Right cardiac atrium (tissue), 5 donors: Measurements from ENCODE around the gene EPHB1. TPM values are rescaled to one million over a fixed set of nuclear protein-coding genes. Genes with fewer than 3 reads are reported as not detected.

Experiments
- ATAC-seq, 2 donors: fragments of 200-7000 bp; cut with Tn5 transposase; one replicate each; pipeline versions ENCODE4 v1.8.0 to v1.9.1; 2020; ENCODE audit warnings: moderate library complexity in 2 of 2, mild to moderate bottlenecking in 1 of 2
- DNase-seq, 3 donors: peaks; one replicate each; pipeline ENCODE4 v3.0.0-alpha.2; 2020
- H3K27ac ChIP-seq: one replicate; pipeline ENCODE4 v1.5.1; 2013; ENCODE audit warnings: mild to moderate bottlenecking, low read length, control low read depth, moderate library complexity
- H3K27me3 ChIP-seq: one replicate; pipeline ENCODE4 v1.6.1; 2013; ENCODE audit not compliant: control insufficient read depth, insufficient read depth
- H3K4me1 ChIP-seq: one replicate; pipeline ENCODE4 v1.6.1; 2013; ENCODE audit warnings: low read length; ENCODE audit not compliant: control insufficient read depth, insufficient read depth
- H3K4me3 ChIP-seq: one replicate; pipeline ENCODE4 v1.5.1; 2013; ENCODE audit warnings: low read length, control low read depth
- H3K9me3 ChIP-seq: one replicate; pipeline ENCODE4 v1.6.1; 2013; ENCODE audit warnings: low read length; ENCODE audit not compliant: control insufficient read depth
- WGBS: extraction: QIAGEN DNeasy Blood & Tissue Kit; methylation state at CpG from one replicate; pipeline ENCODE4 v1.1.7; 2013; 5-methylcytosine and 5-hydroxymethylcytosine counted together
- intact Hi-C, 4 donors: fragments of 100-400 bp; cut with DNase I; formaldehyde crosslinking; loops; one replicate each; pipeline versions ENCODE4 v1.11.0 to v1.14.0; 2022 to 2023
- polyA plus RNA-seq: library from polyadenylated mRNA; stranded (reverse); fragments of 200-250 nt; gene quantifications from one replicate; pipeline ENCODE4 v1.2.3, GENCODE V29; 2013
- total RNA-seq, 4 donors: library from RNA; stranded (reverse); fragmentation: NEBNext Ultra II Directional; extraction: Animal tissue kit (Norgen Biotek cat#: 25700); gene quantifications; one replicate each; pipeline ENCODE4 v1.2.1, GENCODE V29; 2021
- donor health status: healthy with polysubstance abuse.
- donor health status: DM: no; HTN: yes; CAD: no.
- donor health status: DM: no; HTN: no; CAD: no.
- donor health status: DM: no; HTN: yes; CAD: no; lungs with severe emphysema.
- donor health status: DM: yes; HTN: yes; CAD: no.

The EPHB1 gene
- total and polyA plus RNA-seq, 5 donors, result 0.23 to 1.6 (median 1.1) TPM

DNA sequence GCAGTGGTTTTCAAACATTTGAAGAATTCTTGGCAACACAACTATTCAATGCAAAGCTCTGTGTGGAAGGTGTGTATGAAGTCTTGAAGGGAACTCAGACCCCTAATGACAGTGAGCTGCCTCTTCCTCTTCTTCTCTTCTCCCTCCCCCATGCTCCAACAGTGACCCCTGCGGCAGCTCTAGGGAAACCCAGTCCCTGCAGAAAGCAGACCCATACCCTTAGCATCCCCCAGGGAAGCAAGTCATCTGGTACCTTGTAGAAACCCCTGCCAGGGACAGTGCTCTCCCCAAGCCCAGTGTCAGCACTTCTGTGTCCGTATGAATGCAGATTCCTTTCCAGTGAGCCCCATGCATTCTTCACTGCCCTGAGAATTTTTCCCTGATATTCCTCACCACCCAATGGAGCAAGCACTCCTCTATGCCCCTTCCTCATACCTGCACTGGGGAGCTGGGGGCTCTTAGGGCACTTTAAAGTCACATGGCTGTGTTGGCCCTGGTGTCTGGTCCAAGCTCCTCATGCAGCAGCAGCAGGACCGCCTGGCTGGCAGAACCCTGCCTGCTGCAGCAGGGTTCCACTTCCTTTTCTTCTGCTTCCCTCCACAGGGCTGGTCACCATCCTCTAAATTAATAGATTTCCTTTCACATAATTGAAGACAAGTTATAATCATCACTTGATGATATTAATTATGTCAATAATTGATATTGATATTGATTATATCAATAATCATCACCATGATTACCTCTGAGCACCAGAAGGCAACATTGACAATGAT is 442.5 kb downstream of the EPHB1 start:
- H3K27me3 ChIP-seq, result no peaks in the 10 kb centered on the region
- ATAC-seq (no peak), DNase-seq (no peak)
- intact Hi-C loops, result no loop called here
- no peaks in the 10 kb centered on the region for H3K9me3 ChIP-seq
- H3K4me1 ChIP-seq, result no peaks in the 10 kb centered on the region
- WGBS, result 45% methylated on average over 3 of the region's 3 CpGs
- no peak overlapping the region for H3K27ac ChIP-seq
- no peak overlapping the region for H3K4me3 ChIP-seq

DNA sequence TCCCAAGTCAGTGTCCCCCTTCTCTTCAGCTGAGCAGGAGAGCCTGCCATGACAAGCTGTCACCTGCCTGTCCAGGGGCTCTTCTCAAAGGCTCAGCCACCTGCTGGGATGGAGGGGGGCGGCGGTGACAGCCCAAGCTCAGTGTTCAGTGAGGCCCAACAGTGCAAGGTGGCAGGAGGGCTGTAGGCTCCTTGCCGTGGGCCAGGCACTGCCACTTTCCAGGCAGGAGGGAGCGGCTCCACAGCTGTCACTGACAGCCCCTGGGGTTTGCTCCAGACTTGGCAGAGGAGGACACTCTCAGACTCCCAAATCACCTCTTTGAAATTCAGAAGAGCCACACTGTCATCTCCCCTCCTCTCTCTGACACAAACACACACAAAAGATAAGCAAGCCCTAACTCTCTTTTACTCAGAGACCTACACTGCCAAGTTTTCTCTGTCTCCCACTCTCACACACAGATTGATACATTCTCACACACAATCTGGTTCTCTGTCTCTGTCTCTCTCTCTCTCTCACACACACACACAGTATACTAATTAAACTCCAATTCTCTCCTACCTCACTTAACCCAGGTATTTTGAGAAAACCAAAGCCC is 443.3 kb downstream of the EPHB1 start:
- intact Hi-C loops, result no loop called here

DNA sequence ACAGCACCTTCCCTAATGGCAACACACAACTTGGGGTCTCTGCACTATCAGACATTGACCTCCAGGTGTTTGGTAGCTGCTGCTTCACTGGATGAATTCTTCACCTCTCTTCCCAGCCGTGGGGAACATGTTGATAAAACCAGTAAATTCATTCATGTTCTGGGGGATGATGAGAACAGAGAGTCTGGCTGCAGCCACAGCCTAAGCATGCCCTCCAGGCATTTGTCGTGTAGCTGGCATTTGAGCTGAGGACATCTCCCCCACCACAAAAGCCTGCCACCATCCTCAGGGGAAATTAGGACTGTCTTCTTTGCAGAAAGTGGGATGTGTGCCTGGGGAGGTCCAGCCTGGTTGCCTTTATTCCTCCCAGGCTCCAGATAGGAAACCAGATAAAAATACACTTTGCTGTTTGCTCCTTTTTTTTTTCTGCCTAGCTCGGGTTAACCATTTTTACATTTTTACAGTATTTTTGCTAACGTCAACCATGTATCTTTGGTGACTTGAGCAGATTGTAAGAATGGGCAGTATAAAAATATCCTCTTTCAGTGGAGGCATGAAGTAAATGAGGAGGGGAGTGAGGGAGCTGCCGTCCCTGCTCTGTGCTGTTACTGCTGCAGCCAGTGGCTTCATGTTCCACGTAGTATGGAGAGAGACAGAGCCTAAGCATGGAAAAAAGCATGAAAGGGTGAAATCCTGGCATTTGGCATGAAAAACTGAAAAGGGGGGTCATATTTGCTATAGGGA is 444.0 kb downstream of the EPHB1 start:
- intact Hi-C loops, result no loop called here
- DNase-seq (no peak), ATAC-seq (no peak)
- Histone ChIP-seq H3K27ac (no peak overlapping the region), H3K9me3 (no peaks in the 10 kb centered on the region), H3K27me3 (no peaks in the 10 kb centered on the region), H3K4me1 (no peaks in the 10 kb centered on the region), H3K4me3 (no peak overlapping the region)
- 41% methylated on average over 6 of the region's 6 CpGs for WGBS

More for the DNA sequence above, 443.3 kb downstream of the EPHB1 start:
- no peaks in the 10 kb centered on the region for H3K9me3 ChIP-seq
- H3K4me1 ChIP-seq, result no peaks in the 10 kb centered on the region
- DNase-seq (no peak), ATAC-seq (peak in 1 of 2 donors; percentile 29)
- WGBS, result 47% methylated on average over 4 of the region's 4 CpGs
- H3K4me3 ChIP-seq, result no peak overlapping the region
- H3K27me3 ChIP-seq, result no peaks in the 10 kb centered on the region
- H3K27ac ChIP-seq, result no peak overlapping the region

- no peak overlapping the region for H3K4me3 ChIP-seq
- no peaks in the 10 kb centered on the region for H3K4me1 ChIP-seq
- no peaks in the 10 kb centered on the region for H3K27me3 ChIP-seq
- no peak overlapping the region for H3K27ac ChIP-seq
- H3K9me3 ChIP-seq, result no peaks in the 10 kb centered on the region
- ATAC-seq (no peak), DNase-seq (no peak)
- 35% methylated on average over 1 of the region's 1 CpG for WGBS
- intact Hi-C loops, result no loop called here
Measured at GRCh38 chr3:135239615-135239884, 444.5 kb downstream of the EPHB1 start.

DNA sequence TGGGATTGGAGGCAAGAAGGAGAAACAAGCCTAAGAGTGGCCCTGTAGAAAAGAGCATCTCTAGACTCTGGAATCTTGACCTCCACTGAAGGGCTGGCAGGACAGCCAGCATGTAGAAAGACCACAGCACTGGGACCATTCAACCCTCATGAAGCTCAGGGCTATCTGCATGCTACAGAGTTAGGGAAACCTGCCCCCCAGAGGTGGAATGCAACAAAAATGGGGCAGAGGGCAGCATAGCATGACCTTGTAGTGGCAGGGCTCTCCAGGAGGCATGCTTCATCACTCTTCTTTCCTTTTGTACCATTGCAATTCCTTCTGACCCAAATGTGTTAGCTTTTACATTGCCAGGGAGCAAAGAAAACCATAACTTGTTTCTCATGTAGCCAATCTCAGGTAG is 445.4 kb downstream of the EPHB1 start:
- no peak for ATAC-seq
- Histone ChIP-seq H3K4me1 (no peaks in the 10 kb centered on the region), H3K4me3 (no peak overlapping the region), H3K27me3 (no peaks in the 10 kb centered on the region), H3K27ac (no peak overlapping the region), H3K9me3 (no peaks in the 10 kb centered on the region)
- DNase-seq, result no peak
- intact Hi-C loops, result no loop called here

DNA sequence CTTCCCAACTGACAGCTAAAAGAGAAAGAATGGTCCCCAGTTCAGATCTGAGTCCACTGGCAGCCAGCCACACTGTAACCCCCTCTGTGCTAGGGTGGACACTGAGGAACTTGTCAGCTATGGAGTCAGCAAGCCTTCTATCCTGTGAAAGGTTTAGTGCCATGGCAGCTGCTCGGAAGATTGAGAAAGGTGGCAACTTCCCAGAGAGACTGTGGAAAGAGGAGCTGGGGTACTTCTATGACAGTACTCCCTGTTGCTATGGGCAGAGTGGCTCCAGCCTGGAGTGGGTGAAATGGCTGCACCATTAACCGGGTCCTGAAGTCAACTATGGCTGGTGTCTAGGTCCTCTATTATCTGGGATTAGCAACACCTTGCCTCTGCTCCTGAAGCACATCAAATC is 447.2 kb downstream of the EPHB1 start:
- intact Hi-C loops, result no loop called here

DNA sequence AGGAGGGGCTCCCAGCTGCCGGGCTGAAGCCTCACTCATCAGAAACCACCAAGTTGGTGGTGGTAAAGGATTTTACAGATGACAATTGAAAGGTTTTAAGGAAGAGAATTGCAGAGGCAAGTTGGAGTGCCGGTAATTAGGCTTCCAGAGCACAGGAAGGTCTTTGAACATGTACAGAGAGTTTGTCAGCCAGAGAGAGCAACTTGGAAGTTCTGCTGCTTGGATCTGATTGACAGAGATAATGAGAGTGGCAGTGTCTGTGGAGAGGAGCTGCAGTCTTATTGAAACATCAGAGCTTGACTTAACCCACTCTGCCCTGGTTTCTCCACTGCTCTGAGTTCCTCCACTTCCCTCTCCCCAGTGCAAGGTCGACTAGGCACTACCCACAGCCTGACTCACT is 448.6 kb downstream of the EPHB1 start:
- H3K27me3 ChIP-seq, result no peaks in the 10 kb centered on the region
- DNase-seq (no peak), ATAC-seq (no peak)
- 63% methylated on average over 3 of the region's 3 CpGs for WGBS
- no peaks in the 10 kb centered on the region for H3K9me3 ChIP-seq
- H3K27ac ChIP-seq, result no peak overlapping the region
- intact Hi-C loops, result no loop called here
- no peaks in the 10 kb centered on the region for H3K4me1 ChIP-seq
- H3K4me3 ChIP-seq, result no peak overlapping the region

More for the DNA sequence above, 447.2 kb downstream of the EPHB1 start:
- no peaks in the 10 kb centered on the region for H3K9me3 ChIP-seq
- H3K27ac ChIP-seq, result no peak overlapping the region
- 95% methylated on average over 2 of the region's 2 CpGs for WGBS
- no peaks in the 10 kb centered on the region for H3K4me1 ChIP-seq
- H3K27me3 ChIP-seq, result no peaks in the 10 kb centered on the region
- ATAC-seq, result no peak
- H3K4me3 ChIP-seq, result no peak overlapping the region
- no peak for DNase-seq

DNA sequence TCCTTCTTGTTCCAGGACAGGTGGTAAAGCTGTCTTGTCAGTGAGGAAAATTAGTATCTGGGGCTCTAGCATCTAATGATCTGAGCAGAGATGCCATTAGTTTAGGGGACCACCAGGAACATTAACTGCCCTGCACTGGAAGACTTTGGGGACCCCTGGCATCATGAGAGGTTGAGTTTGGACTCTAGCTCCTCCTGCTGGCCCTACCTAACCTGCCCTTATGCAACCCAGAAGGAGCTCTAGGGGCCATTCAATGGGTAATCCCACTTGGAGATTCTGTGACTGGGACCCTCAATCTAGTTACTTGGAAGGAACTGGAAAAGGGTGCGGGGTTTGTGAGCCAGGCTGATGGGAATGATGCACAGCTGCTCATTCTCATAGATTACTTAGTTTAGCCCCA is 451.0 kb downstream of the EPHB1 start:
- WGBS, result 84% methylated on average over 1 of the region's 1 CpG
- Histone ChIP-seq H3K9me3 (no peaks in the 10 kb centered on the region), H3K4me1 (no peaks in the 10 kb centered on the region), H3K4me3 (no peak overlapping the region), H3K27me3 (no peaks in the 10 kb centered on the region), H3K27ac (no peak overlapping the region)
- ATAC-seq (no peak), DNase-seq (no peak)
- intact Hi-C loops, result no loop called here

DNA sequence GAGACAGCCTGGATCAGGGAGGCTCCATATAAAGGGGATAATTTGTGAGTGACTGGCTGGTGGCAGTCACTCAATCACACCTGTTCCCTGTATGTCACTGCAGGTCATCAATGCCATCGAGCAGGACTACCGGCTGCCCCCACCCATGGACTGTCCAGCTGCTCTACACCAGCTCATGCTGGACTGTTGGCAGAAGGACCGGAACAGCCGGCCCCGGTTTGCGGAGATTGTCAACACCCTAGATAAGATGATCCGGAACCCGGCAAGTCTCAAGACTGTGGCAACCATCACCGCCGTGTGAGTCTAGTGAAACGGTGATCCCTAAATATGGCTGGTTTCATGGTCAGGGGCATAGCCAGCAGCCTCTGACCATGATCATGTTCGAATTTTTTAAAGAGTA is 453.2 kb downstream of the EPHB1 start:
- Histone ChIP-seq H3K9me3 (no peaks in the 10 kb centered on the region), H3K27ac (no peak overlapping the region), H3K27me3 (no peaks in the 10 kb centered on the region), H3K4me3 (no peak overlapping the region), H3K4me1 (no peaks in the 10 kb centered on the region)
- WGBS, result 72% methylated on average over 12 of the region's 12 CpGs
- ATAC-seq (no peak), DNase-seq (no peak)
- intact Hi-C loops, result no loop called here

DNA sequence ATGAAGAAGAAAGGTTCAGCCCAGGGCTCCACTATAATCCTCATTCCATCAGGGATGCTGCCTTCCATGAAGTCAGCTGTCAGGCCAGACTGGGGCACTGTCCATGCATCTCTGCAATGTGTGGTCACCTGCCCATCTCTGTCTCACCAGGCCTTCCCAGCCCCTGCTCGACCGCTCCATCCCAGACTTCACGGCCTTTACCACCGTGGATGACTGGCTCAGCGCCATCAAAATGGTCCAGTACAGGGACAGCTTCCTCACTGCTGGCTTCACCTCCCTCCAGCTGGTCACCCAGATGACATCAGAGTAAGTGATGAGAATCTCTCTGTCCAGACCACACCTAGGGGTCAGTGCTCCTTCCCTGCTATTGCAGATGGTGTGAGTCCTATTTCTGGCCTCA is 454.1 kb downstream of the EPHB1 start:
- 89% methylated on average over 5 of the region's 5 CpGs for WGBS
- ATAC-seq, result no peak
- H3K27me3 ChIP-seq, result no peaks in the 10 kb centered on the region
- DNase-seq, result no peak
- intact Hi-C loops, result no loop called here
- no peak overlapping the region for H3K27ac ChIP-seq
- H3K4me3 ChIP-seq, result no peak overlapping the region
- no peaks in the 10 kb centered on the region for H3K9me3 ChIP-seq
- H3K4me1 ChIP-seq, result no peaks in the 10 kb centered on the region

DNA sequence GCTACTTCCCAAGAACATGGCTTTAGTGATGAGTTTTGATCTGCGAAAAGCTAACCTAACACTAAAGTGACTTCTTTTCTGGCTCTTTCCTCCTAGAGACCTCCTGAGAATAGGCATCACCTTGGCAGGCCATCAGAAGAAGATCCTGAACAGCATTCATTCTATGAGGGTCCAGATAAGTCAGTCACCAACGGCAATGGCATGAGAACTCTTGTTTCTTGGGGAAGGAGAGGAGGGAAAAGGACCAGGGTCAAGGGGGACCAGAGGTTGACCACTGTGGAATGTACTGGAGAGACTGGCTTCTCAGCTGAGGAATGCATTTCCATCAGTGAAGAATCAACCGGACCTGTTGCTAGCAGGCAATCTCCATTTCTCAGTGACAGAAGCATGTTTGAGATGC is 463.9 kb downstream of the EPHB1 start:
- Histone ChIP-seq H3K27me3 (no peaks in the 10 kb centered on the region), H3K4me1 (no peaks in the 10 kb centered on the region), H3K4me3 (no peak overlapping the region), H3K27ac (no peak overlapping the region), H3K9me3 (no peaks in the 10 kb centered on the region)
- 82% methylated on average over 3 of the region's 3 CpGs for WGBS
- intact Hi-C loops, result no loop called here
- no peak for DNase-seq
- no peak for ATAC-seq
